ENCODE results near the gene MAPK11.

DNA sequence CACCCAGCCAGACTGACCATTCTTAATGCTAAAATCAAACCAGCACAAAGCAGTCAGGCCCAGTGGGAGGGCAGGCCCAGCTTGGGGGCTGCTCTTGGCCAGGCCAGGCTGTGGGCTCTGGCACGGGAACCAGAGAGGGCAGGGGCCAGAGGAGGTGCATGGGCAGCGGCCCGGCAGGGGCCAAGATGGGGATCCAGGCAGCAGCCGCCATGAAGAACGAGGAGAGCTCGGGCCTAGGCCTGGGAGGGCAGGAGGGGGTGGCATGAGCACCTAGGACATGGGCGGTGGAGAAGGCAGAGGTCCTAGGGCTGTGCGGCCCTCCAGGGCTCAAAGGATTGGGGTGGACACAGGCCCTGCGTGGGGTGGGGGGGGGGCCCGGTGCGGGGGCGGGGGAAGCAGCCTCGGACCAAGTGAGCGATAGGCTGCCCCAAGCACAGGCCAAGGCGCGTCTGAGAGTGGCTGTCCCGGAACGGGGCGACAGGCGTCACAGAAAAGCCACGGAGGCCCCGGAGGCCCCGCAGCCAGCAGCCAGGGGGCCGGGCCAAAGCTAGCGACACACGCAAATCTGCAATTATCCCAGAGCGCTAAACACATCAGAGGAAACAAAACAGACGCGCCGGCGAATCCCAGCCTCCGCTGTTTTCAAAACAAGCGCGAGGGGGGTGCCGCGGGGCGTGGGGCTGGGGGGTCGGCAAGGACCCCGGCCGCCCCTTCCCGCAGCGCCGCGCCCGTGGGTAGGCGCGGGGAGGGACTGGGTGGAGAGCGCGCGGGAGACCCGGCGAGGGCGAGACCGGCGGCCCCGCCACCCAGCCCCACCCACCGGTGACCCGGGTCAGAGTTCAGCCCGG, 29.0 kb upstream of the MAPK11 start:
- TF ChIP-seq, protein P1, sequence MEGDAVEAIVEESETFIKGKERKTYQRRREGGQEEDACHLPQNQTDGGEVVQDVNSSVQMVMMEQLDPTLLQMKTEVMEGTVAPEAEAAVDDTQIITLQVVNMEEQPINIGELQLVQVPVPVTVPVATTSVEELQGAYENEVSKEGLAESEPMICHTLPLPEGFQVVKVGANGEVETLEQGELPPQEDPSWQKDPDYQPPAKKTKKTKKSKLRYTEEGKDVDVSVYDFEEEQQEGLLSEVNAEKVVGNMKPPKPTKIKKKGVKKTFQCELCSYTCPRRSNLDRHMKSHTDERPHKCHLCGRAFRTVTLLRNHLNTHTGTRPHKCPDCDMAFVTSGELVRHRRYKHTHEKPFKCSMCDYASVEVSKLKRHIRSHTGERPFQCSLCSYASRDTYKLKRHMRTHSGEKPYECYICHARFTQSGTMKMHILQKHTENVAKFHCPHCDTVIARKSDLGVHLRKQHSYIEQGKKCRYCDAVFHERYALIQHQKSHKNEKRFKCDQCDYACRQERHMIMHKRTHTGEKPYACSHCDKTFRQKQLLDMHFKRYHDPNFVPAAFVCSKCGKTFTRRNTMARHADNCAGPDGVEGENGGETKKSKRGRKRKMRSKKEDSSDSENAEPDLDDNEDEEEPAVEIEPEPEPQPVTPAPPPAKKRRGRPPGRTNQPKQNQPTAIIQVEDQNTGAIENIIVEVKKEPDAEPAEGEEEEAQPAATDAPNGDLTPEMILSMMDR (IDR thresholded peaks at IDR 0.05 in 2 of 3, conservative IDR thresholded peaks at IDR 0.05 in 1 of 3; ENCODE audit: borderline replicate concordance in 1 of 3, insufficient read depth in 1 of 3, low read depth in 2 of 3, low read length in 2 of 3): no peak
- TF ChIP-seq ZNF274 (IDR thresholded peaks at IDR 0.05; ENCODE audit: low read depth, low read length) (no peak), POLR2AphosphoS5 (IDR thresholded peaks at IDR 0.05; ENCODE audit: low read depth, low read length) (no peak), POLR2A (IDR thresholded peaks at IDR 0.05; ENCODE audit: borderline replicate concordance, extremely low read depth, insufficient read depth, insufficient read length) (no peak)
- TF ChIP-seq, protein P2, sequence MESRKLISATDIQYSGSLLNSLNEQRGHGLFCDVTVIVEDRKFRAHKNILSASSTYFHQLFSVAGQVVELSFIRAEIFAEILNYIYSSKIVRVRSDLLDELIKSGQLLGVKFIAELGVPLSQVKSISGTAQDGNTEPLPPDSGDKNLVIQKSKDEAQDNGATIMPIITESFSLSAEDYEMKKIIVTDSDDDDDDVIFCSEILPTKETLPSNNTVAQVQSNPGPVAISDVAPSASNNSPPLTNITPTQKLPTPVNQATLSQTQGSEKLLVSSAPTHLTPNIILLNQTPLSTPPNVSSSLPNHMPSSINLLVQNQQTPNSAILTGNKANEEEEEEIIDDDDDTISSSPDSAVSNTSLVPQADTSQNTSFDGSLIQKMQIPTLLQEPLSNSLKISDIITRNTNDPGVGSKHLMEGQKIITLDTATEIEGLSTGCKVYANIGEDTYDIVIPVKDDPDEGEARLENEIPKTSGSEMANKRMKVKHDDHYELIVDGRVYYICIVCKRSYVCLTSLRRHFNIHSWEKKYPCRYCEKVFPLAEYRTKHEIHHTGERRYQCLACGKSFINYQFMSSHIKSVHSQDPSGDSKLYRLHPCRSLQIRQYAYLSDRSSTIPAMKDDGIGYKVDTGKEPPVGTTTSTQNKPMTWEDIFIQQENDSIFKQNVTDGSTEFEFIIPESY (IDR thresholded peaks at IDR 0.05; ENCODE audit: extremely low read depth, insufficient replicate concordance, low read length): no peak
